Tongue (tissue), 2 donors: ENCODE measurements around the gene PIK3CG. TPM values are rescaled to one million over a fixed set of nuclear protein-coding genes. Genes with fewer than 3 reads are reported as not detected.
"Not testable (repeated sequence)": the region's sequence is repeated elsewhere in the genome, so short reads cannot be mapped to it uniquely, and the experiment has no call there.

Source experiments
- DNase-seq: peaks from one replicate; pipeline ENCODE4 v3.0.0-alpha.2; 2015
- total RNA-seq: library from RNA; depleted of rRNA; stranded (reverse); fragments of >200 nt; gene quantifications from one replicate; pipeline ENCODE4 v1.2.3, GENCODE V29; 2014

The PIK3CG gene
- total RNA-seq, 1 donor from 2014 or later: 3.5 TPM

DNA sequence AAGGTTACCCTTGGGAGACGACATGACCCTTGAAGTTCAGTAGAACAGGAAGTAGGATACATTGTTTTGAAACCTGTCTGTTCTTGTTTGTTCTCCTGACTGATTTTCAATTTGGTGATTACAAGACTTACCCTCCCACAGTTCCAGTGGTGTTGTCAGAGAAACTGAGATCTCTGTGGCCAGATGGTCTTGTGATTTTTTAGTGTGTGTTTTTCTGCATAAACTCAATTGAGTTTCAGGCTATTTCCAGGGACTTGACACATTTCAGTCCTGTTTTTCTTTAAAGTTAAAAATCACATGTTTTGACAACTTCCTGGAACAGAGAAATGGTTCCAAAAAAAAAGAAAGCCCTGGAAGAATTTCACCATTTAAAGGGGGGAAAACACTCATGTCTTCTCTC, 22.3 kb downstream of the PIK3CG start:
- peak; percentile 53 for DNase-seq

DNA sequence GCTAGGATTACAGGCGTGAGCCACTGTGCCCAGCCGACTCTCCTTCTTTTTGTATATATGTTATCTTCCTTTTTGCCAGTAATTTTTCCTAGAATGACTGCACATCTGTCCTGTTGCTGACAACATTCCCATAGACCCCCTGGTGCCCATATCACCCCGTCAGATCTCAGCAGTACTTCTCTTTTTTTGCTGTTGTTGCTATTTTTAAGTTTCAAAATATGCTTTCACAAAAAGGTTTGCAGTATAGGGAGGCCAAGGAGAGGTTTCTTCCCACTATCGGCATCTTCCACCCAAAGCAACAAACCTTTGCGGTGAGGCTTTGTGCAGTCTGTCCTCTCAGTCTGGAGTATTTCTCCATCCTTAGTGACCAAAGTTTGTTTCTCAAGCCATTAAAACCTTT, 23.1 kb downstream of the PIK3CG start:
- no peak for DNase-seq

DNA sequence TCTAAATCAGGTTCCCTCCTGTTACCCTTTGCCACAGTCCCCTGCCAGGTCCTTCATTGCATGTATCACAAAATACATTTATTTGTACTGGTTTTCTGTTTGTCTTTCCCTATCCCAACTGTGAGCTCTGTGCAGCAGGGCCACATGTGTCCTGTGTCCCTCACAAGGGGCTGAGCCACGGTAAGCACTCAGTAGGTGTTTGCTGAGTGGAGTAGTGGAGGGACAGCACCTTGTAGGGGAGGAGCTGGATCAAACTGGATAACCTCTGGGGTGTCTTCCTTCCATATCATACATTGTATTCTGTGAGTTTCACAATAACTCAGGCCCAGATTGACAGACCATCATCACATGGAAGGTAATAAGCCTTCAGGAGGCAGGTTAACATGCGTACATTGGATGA, 25.9 kb downstream of the PIK3CG start:
- no peak for DNase-seq

DNA sequence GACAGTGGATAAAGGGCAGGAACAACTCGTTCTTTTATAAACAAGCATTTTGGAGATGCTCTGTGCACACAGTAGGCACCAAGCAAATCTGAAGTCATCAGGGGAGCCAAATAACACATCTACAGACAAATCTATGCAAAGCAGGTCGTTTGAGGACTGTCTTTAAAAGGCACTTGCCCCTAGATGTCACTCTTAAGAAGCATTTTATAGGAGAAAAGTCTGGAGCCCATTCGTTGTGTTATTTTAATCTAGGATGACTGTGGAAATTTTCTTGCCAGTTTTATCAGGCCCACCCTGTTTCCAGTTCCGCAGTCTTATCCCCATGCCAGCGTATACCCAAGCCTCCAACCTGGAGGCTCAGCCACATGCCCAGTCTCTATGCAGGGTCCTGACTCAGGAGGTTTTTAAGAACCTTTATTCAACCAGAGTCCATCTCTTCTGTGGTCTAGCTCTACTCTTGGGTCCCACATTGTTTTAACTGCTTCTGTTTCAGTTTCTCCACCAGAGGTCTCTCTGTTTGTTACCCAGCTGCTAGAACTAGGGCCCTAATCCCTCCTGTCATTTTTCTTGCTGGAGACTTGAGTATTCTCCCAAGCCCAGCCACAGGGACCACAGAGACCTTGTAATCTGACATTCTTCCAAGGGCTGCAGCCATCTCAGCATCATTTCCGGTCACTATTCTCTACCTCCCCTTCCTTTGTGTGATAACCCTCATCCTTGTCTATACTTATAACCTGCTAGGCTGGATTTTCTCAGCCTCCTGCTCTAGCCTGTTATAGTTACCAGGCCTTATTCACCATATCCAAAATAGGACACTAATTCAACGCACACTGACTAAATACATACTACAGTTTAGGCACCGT, 26.7 kb downstream of the PIK3CG start:
- peak; percentile 31 for DNase-seq

DNA sequence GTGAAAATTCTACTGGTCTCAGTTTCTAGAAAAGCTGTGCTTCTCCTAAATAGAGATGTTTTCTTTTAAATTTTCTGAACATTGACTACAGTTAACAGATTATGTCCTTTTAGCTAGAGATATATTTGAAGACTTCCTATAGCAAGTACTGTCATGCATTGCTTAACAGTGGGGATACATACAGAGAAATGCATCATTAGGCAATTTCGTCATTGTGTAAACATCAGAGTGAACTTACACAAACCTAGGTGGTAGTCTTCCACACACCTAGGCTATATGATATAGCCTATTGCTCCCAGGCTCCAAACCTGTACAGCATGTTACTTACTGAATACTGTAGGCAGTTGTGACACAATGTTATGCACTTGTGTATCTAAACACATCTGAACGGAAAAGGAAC, 28.5 kb downstream of the PIK3CG start:
- peak; percentile 22 for DNase-seq

DNA sequence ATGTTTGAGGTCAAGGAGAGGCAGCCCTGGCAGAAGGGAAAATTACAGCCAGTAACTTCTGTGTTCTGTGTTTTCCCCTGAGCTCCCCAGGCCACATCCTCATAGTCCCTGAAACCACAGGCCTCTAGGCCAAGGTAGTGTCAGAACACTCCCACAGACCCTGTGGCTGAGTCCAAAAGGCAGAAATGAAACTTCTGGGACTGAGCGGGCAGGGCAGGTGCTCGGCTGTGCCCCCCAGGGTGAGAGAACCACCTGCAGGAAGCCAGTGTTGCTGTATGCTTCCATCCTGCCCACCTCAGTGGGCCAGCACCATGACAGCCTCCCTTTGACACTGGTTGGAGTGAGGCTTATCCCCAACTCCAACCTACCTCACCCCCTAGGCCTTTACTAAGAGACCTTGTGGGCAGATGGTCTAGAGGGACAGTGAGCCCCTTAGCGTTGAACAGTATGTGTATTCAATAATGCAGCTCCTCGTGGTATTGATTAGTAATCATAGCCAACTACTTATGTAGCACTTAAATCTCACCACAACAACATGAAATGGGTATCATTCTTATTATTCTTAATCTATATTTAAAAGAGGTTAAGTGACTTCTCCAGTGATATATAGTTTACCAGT, 30.3 kb downstream of the PIK3CG start:
- no peak for DNase-seq

DNA sequence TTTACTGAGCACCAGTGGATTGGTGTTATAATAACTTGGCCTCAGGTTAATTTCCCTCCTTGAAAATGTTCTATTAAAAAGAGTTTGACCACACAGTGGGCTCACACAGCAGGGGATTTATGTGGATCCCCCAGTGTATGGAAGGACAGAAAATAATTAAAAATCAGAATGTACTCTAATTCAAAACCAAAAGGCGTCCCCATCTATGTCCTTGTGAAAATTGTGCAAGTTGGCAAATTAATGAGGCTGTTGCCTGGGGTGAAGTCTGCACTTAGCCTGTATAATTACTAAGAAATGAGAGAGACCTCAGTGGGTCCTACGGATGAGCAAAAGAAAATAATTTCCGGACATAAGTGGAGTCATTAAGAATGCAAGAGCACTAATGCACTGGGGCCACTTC, 31.1 kb downstream of the PIK3CG start:
- DNase-seq: no peak

DNA sequence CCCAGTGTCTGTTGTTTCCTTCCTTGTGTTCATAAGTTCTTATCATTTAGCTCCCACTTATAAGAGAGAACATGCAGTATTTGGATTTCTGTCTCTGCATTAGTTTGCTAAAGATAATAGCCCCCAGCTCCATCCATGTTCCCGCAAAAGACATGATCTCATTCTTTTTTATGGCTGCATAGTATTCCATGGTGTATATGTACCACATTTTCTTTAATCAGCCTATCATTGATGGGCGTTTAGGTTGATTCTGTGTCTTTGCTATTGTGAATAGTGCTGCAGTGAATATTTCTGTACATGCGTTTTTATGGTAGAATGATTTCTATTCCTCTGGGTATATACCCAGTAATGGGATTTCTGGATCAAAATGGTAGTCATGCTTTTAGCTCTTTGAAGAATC, 32.5 kb downstream of the PIK3CG start:
- not testable (repeated sequence) for DNase-seq

DNA sequence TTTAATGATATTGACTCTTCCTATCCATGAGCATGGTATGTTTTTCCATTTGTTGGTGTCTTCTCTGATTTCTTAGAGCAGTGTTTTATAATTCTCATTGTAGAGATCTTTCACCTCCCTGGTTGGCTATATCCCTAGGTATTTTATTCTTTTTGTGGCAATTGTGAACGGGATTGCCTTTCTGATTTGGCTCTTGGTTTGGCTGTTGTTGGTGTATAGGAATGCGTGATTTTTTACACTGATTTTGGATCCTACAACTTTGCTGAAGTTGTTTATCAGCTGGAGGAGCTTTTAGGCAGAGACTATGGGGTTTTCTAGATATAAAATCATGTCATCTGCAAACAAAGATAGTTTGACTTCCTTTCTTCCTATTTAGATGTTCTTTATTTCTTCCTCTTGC, 33.9 kb downstream of the PIK3CG start:
- DNase-seq: not testable (repeated sequence)

DNA sequence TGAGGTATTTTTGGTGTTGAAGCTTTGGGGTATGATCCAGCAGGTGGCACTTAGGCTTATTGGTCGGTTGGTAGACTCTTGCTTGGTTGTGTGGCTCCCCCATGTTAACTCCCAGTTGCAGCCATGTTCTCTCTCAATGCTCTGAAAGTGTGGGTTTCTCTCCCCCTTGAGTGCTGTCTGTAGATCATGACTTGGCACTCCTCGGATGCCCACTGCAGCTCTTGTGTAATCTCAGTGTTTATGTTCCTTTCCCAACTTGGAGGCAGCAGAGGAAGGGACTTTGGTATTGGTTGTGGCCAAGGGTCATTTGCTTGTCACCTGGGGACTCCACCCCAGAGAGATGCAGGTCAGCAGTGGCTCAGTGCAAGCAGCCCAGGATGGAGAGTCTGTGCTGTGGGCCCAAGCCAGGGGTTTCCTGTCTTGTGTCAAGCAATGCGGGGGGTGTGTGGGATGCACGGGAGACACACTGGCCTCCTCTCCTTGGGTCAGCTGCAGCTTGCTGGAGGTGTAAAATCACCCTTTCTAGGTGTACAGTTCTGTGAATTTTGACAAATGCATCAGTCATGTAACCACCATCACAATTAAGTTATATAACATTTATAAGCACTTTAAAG, 36.9 kb downstream of the PIK3CG start:
- no peak for DNase-seq

DNA sequence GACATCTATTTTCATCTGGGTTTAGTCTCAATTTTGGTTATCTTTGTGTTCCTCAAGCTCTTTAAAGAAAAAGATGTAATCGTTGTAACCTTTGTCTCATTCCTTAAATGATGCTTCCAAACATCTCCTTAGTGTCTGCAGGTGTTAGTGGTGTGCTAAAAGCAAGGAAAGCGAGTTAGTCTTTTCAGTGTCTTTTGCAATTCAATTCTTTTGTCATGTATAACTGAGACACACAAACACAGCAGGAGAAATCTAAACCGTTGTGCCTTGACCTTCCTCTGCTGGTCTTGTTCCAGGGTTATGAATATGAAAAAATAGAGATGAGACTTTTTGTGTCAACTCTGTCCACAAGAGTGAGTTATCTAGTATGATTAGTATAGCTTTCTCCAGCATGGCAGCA, 40.7 kb downstream of the PIK3CG start:
- no peak for DNase-seq

DNA sequence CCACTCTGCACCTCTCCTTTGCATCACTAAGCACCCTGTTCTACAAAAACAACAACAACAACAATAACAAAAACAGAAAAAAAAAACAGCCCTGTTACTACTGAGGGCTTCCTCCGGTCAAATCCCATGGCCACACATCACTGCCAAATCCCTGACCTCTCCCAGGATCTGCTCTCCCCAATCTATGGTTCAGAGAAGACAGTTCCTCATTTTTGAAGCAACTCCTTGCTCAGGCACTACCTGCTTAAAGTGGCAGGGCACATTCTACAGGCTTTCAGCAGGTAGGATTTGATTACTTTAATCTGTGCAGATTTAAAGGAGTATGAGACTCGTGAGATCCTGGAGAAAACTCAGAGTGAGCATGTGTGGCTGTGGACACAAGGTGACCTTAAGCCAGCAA, 46.9 kb downstream of the PIK3CG start:
- no peak for DNase-seq

DNA sequence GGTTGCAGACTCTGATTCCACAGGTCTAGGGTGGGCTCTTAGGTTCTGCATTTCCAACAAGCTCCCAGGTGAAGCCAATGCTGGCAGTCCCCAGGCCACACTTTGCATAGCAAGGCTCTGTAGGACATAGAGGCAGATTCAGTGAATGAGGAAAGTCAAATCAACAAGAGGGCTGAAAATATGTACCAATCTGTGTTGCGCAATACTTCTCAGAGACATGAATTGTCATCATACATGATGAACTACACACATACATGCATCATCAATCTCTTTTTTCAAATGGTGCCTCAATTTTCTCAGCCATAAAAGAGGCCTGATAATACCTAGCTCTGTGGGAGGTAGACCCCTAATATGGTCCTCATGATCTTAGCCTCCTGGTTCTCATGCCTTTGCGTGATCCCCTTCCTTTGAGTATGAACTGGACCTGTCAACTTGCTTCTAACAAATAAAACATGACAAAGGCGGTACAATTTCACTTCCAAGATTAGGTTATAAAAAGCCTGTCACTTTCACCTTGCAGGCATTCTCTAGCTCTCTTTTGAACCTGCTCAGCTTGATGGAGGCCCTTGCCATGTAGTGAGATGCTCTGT, 49.0 kb downstream of the PIK3CG start:
- no peak for DNase-seq

DNA sequence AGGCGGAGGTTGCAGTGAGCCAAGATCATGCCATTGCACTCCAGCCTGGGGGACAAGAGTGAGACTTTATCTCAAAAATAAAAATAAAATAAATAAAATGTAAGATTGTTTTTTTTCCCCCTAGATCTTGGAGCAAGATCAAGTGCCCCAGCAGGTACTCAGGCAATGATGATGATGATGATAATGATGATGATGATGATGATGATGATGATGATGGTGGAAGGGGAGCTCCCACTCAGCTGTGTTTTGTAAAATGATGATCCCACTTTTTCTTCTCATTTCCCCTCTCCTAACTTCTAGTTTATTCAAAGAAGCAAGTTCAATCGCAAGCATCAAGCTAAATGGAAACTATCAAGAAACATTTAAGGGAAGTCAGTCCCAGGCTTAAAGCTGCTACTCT, 50.3 kb downstream of the PIK3CG start:
- DNase-seq: no peak

DNA sequence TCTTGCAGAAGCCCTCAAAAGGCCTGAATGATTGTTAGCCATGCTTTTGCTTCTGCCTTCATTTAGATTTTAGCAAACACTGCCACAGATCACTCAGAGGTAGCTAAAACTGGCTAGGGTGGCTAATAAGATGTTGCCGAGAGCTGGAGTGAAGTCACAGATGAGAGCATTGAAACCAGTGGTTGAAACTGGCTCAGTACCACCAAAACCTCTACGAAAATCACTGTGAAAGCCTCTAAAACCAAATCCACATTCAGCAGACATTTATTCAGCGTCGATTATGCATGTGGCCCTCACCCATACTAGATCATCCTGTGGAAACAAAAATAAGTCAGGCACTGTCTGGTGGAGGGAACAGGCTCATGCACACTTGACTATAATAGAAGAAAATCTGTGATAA, 50.8 kb downstream of the PIK3CG start:
- no peak for DNase-seq

DNA sequence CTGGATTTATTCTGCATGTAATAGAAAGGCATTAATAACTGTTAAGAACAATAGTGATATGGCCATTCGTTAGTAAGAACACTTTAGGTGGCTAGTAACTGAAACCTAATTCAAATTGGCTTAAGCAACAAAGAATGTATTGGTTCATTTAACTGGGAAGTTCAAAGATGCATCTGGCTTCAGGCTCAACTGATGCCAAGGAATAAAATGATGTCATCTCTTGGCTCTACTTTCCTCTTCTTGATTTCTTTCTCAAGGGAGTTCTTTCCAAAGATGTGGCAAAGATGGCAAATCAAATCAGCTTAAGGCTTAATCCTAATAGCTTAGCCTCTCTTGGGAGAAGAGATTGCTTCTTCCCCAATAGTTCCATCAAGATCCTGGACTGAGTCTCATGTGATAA, 51.6 kb downstream of the PIK3CG start:
- DNase-seq: peak; percentile 20

DNA sequence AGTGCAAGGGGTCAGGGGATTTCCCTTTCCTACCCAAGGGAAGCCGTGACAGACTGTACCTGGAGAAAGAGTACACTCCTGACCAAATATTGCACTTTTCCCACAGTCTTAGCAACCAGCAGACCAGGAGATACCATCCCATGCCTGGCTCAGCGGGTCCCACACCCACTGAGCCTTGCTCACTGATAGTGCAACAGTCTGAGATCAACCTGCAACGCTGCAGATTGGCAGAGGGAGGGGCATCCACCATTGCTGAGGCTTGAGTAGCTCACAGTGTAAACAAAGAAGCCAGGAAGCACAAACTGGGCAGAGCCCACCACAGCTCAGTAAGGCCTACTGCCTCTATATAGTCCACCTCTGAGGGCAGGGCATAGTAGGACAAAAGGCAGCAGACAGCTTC, 53.9 kb downstream of the PIK3CG start:
- DNase-seq: no peak

DNA sequence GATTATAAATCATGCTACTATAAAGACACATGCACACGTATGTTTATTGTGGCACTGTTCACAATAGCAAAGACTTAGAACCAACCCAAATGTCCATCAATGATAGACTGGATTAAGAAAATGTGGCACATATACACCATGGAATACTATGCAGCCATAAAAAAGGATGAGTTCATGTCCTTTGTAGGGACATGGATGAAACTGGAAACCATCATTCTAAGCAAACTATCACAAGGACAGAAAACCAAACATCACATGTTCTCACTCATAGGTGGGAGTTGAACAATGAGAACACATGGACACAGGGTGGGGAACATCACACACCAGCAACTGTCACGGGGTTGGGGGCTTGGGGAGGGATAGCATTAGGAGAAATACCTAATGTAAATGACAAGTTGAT, 59.4 kb downstream of the PIK3CG start:
- DNase-seq: not testable (repeated sequence)

DNA sequence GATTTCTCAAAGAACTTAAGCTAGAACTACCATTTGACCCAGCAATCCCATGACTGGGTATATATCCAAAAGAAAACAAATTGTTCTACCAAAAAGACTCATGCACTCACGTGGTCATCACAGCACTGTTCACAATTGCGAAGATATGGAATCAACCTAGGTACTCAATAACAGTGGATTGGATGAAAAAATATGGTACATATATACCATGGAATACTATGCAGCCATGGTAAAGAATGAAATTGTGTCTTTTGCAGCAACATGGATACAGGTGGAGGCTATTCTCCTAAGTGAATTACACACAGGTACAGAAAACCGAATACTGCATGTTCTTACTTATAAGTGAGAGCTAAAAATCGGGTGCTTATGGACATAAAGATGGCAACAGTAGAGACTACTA, 61.8 kb downstream of the PIK3CG start:
- DNase-seq: no peak

DNA sequence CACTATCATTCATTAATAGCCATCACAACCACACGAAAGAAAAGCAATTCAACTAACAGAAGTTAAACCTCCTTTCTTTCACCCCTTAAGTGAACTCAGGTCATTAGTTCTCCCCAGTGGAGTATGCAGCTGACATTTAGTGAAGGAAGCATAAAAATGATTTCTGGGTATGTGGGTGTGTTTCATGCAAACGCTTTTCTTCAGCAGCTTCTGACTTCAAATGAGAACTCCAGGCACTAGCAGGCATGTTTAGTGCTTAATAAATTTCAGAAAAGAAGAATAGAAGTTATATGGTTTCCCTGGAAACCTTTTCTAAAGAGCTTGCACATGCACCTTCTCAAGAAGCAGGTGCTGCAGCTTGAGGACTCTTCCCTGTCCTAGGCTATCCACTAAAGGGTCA, 62.5 kb downstream of the PIK3CG start:
- DNase-seq: no peak

DNA sequence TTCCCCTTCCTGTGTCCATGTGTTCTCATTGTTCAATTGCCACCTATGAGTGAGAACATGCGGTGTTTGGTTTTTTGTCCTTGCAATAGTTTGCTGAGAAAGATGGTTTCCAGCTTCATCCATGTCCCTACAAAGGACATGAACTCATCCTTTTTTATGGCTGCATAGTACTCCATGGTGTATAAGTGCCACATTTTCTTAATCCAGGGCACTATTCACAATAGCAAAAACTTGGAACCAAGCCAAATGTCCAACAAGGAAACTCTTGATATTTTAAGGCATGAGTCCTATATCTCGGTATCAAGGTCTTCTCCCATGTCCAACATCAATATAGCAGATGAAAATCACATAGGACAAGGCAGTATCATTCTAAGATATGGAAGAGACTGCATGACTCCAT, 64.5 kb downstream of the PIK3CG start:
- not testable (repeated sequence) for DNase-seq

DNA sequence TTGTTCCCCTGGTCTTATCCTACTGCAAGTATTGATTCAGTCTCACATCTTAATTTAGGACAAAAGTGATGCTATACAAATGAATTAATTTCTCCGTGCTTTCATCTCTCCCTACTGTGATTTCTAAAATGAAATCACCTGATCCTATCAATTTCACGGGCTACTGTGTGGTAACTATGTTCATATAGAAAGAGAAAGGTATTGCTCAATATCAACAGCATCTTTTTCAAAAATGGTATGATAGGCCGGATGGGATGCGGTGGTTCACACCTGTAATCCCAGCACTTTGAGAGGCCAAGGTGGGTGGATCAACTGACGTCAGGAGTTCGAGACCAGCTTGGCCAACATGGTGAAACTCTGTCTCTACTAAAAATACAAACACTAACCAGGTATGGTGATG, 71.2 kb downstream of the PIK3CG start:
- no peak for DNase-seq

DNA sequence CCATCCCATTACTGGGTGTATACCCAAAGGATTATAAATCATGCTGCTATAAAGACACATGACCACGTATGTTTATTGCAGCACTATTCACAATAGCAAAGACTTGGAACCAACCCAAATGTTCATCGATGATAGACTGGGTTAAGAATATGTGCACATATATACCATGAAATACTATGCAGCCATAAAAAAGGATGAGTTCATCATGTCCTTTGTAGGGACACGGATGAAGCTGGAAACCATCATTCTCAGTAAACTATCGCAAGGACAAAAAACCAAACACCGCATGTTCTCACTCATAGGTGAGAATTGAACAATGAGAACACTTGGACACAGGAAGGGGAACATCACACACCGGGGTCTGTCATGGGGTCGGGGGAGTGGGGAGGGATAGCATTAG, 73.0 kb downstream of the PIK3CG start:
- DNase-seq: not testable (repeated sequence)
